Endothelial cell (in vitro differentiated cells): ENCODE measurements around the gene AVPI1. TPM values are rescaled to one million over a fixed set of nuclear protein-coding genes. Genes with fewer than 3 reads are reported as not detected.

Experiments used
- DNase-seq: peaks from one replicate; pipeline ENCODE4 v3.0.0; 2021; ENCODE audit warnings: low spot score
- H3K27ac Mint-ChIP-seq: one replicate; pipeline ENCODE4 v1.8.0; 2021; ENCODE audit warnings: mixed read lengths, inconsistent platforms; ENCODE audit not compliant: unreplicated experiment
- H3K27me3 Mint-ChIP-seq: one replicate; pipeline ENCODE4 v1.8.0; 2021; ENCODE audit warnings: mild to moderate bottlenecking, moderate library complexity, mixed read lengths, inconsistent platforms; ENCODE audit not compliant: unreplicated experiment
- H3K36me3 Mint-ChIP-seq: one replicate; pipeline ENCODE4 v1.8.0; 2021; ENCODE audit warnings: mild to moderate bottlenecking, low read depth, mixed read lengths, inconsistent platforms; ENCODE audit not compliant: unreplicated experiment
- H3K4me1 Mint-ChIP-seq: one replicate; pipeline ENCODE4 v1.8.0; 2021; ENCODE audit warnings: mild to moderate bottlenecking, mixed read lengths, inconsistent platforms; ENCODE audit not compliant: unreplicated experiment
- H3K4me3 Mint-ChIP-seq: one replicate; pipeline ENCODE4 v1.8.0; 2021; ENCODE audit warnings: mild to moderate bottlenecking, mixed read lengths, inconsistent platforms; ENCODE audit not compliant: unreplicated experiment
- H3K9me3 Mint-ChIP-seq: one replicate; pipeline ENCODE4 v1.8.0; 2021; ENCODE audit warnings: mixed read lengths, inconsistent platforms; ENCODE audit not compliant: unreplicated experiment
- total RNA-seq: library from RNA; stranded (reverse); fragmentation: NEBNext Ultra II Directional; extraction: Animal tissue kit (Norgen Biotek cat#: 25700); gene quantifications from one replicate; pipeline ENCODE4 v1.2.1, GENCODE V29; 2021; ENCODE audit not compliant: unreplicated experiment
- TF ChIP-seq, protein P1 (sequence below): fragments of 200-600 bp; sonication (generic); IDR thresholded peaks from one replicate; pipeline ENCODE4 v1.5.0; 2021; ENCODE audit warnings: antibody characterized with exemption; ENCODE audit not compliant: unreplicated experiment

Gene AVPI1
- total RNA-seq, 1 donor from 2014 or later, result 0.67 TPM

DNA sequence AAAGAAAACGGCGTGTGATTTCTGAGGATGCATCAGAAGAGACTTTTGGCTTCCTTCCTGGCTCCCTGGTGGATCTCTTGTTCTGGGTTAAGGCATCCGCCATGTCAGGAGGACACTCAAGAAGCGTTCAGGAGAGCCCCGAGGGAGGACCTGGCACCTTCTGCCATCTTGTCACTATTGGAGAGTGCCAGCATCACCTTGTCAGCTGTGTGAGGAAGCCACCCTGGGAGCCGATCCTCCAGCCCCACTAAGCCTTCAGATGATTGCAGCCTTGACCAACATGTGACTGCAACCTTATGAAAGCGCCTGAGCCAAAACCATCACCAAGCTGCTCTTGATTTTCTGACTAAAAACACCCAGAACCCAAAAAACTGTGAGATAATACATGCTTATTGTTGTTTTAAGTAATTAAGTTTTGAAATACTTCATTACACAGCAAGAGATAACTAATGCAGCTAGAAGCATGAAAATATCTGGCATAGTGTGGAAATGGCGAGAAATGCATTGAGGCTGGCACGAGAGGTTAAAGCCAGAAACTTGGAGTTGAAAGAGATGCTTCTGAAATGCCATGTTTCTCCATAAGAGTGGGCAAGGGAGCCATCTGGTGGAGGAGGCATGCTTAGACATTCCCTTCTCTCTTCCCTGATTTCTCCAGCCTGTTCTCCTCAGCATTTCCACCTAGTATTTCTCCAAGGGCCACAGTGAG lies 44.5 kb upstream of the AVPI1 start:
- H3K4me3 Mint-ChIP-seq, result no peak overlapping the region
- no peak overlapping the region for H3K27ac Mint-ChIP-seq
- H3K4me1 Mint-ChIP-seq, result no peaks in the 10 kb centered on the region

DNA sequence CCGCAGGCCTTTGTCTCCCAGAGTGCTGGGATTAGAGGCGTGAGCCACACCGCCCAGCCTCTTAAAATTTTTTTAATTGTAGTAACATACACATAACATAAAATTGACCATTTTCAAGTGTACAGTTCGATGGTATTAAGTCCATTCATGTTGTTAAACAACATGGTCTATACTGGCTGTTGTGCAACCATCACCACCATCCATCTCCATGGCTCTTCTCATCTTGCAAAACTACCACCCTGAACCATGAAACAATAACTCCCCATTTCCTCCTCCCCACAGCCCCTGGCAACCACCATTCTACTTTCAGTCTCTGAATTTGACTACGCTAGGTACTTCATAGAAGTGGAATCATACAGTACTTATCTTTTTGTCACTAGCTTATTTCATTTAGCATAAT lies 42.0 kb upstream of the AVPI1 start:
- Mint-ChIP-seq H3K27ac (no peak overlapping the region), H3K4me1 (no peaks in the 10 kb centered on the region), H3K27me3 (peaks cover 8% of the 10 kb centered on the region), H3K36me3 (no peaks in the 10 kb centered on the region), H3K4me3 (no peak overlapping the region), H3K9me3 (no peaks in the 10 kb centered on the region)
- TF ChIP-seq, protein P1, sequence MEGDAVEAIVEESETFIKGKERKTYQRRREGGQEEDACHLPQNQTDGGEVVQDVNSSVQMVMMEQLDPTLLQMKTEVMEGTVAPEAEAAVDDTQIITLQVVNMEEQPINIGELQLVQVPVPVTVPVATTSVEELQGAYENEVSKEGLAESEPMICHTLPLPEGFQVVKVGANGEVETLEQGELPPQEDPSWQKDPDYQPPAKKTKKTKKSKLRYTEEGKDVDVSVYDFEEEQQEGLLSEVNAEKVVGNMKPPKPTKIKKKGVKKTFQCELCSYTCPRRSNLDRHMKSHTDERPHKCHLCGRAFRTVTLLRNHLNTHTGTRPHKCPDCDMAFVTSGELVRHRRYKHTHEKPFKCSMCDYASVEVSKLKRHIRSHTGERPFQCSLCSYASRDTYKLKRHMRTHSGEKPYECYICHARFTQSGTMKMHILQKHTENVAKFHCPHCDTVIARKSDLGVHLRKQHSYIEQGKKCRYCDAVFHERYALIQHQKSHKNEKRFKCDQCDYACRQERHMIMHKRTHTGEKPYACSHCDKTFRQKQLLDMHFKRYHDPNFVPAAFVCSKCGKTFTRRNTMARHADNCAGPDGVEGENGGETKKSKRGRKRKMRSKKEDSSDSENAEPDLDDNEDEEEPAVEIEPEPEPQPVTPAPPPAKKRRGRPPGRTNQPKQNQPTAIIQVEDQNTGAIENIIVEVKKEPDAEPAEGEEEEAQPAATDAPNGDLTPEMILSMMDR, result no peak
- DNase-seq, result no peak

More for the DNA sequence above, 44.5 kb upstream of the AVPI1 start:
- TF ChIP-seq, protein P1, result peak; percentile 54
- Mint-ChIP-seq H3K27me3 (peaks cover 14% of the 10 kb centered on the region), H3K36me3 (no peaks in the 10 kb centered on the region), H3K9me3 (no peaks in the 10 kb centered on the region)
- DNase-seq, result peak; percentile 71

DNA sequence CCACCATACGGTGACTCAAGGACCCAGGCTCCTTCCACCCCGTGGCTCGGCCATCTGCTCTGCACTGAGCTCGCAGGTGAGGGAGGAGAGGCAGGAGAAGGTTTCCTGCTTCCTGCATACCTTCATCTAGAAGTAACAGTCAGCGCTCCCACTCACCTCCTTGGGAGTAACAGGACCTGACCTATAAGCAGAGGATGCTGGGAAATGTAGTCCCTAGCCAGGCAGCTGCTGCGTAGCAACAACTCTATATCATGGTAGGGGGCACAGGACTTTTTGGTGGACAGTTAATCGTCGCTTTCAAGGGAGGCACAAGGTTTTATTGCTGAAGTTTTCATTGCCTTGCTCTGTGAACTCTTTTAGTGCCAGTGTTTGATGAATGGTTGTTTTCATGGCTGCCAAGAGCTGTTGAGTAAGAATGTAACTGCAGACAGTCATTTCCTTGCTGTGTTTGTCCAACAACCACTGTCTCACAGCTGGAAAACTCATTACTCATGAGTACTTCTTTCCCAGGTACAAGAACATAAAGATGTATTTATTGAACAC lies 39.7 kb upstream of the AVPI1 start:
- no peaks in the 10 kb centered on the region for H3K36me3 Mint-ChIP-seq
- H3K4me1 Mint-ChIP-seq, result no peaks in the 10 kb centered on the region
- no peak overlapping the region for H3K27ac Mint-ChIP-seq
- peaks cover 8% of the 10 kb centered on the region for H3K27me3 Mint-ChIP-seq
- TF ChIP-seq, protein P1, result no peak
- no peak for DNase-seq
- H3K4me3 Mint-ChIP-seq, result peak overlapping the region; percentile 62
- no peaks in the 10 kb centered on the region for H3K9me3 Mint-ChIP-seq

DNA sequence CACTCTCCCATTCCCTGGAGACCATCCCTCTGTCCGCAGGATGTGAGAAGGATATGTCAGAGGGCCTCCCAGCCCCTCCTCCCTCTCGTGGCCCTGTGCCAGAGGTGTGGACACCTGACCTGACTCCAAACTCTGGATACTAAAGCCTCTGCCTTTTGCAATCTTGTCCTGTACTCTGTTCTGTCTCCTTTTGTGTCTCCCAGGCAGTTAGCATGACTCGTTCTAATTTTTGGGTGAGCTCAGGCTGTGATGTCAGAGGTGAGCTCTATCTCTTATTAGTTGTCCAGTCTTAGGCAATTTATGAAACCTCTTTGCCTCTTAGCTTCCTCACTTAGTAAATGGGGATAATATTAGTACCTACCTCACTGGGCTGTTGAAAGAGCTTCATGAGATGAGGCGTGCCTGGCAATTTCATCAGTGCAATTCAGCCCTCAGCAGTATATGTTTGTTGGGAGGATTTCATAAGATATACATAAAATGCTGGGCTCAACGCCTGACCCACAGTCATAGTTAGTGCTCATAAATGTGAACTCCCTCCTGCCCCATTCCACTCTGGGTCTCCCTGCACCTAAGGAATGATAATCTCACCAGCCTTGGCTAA lies 37.4 kb upstream of the AVPI1 start:
- Mint-ChIP-seq H3K36me3 (no peaks in the 10 kb centered on the region), H3K27me3 (peaks cover 3% of the 10 kb centered on the region), H3K27ac (no peak overlapping the region), H3K4me3 (no peak overlapping the region), H3K4me1 (peaks cover 4% of the 10 kb centered on the region), H3K9me3 (no peaks in the 10 kb centered on the region)
- TF ChIP-seq, protein P1, result no peak
- no peak for DNase-seq

DNA sequence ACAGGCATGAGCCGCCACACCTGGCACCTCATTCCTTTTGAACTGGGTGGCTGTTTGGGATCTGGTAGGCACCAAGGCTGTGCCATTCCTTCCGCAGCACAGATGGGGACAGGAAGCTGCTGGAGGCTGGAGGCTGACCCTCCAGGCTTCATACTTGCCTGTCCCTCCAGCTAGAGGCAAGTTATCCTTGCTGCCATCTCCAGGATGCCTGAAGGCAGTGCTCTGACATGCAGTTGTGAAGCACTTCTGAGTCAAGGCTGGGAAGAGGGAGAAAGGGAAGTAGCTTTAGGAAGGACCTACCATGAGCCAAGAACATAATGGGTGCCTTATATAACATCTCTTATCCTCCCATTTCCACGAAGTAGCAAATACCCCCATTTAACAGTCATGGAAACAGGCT lies 36.0 kb upstream of the AVPI1 start:
- DNase-seq, result no peak
- H3K4me1 Mint-ChIP-seq, result peaks cover 14% of the 10 kb centered on the region
- no peak overlapping the region for H3K4me3 Mint-ChIP-seq
- H3K27ac Mint-ChIP-seq, result no peak overlapping the region
- TF ChIP-seq, protein P1, result no peak
- peaks cover 2% of the 10 kb centered on the region for H3K27me3 Mint-ChIP-seq
- peaks cover 2% of the 10 kb centered on the region for H3K36me3 Mint-ChIP-seq
- no peaks in the 10 kb centered on the region for H3K9me3 Mint-ChIP-seq
